Testis (tissue), 3 donors: Measurements from ENCODE around the gene BRAF. TPM values are rescaled to one million over a fixed set of nuclear protein-coding genes. Genes with fewer than 3 reads are reported as not detected.
A peak's percentile ranks its signal among the peaks of the same experiment; 100 is the strongest.
"Not testable (repeated sequence)": the region's sequence is repeated elsewhere in the genome, so short reads cannot be mapped to it uniquely, and the experiment has no call there.

Experiments used
- DNase-seq: peaks from one replicate; pipeline ENCODE4 v3.0.0-alpha.2; 2019
- H3K27ac ChIP-seq, 2 donors: fragments of 200-600 bp; sonication (generic); one replicate each; pipeline ENCODE4 v1.5.1; 2019
- H3K27me3 ChIP-seq: fragments of 200-600 bp; sonication (generic); one replicate; pipeline ENCODE4 v1.5.1; 2019
- H3K36me3 ChIP-seq: fragments of 200-600 bp; sonication (generic); one replicate; pipeline ENCODE4 v1.5.1; 2017; ENCODE audit warnings: low read depth; ENCODE audit errors: missing control alignments
- H3K4me1 ChIP-seq: fragments of 200-600 bp; sonication (generic); one replicate; pipeline ENCODE4 v1.5.1; 2019
- H3K4me3 ChIP-seq, 2 donors: fragments of 200-600 bp; sonication (generic); one replicate each; pipeline ENCODE4 v1.5.1; 2017 to 2019
- H3K9me3 ChIP-seq: fragments of 200-600 bp; sonication (generic); one replicate; pipeline ENCODE4 v1.5.1; 2017
- CTCF ChIP-seq, 3 experiments: fragments of 450-650 bp in 2 of 3; fragments of 200-600 bp in 1 of 3; sonication (generic) in 1 of 3; IDR thresholded peaks; one replicate each; pipeline ENCODE4 v1.5.1; 2016 to 2019; ENCODE audit warnings: antibody characterized with exemption in 3 of 3, mild to moderate bottlenecking in 2 of 3, moderate library complexity in 1 of 3
- POLR2A ChIP-seq: fragments of 450-650 bp; IDR thresholded peaks from one replicate; pipeline ENCODE4 v1.6.1; 2017; ENCODE audit warnings: antibody characterized with exemption, mild to moderate bottlenecking, moderate library complexity
- WGBS, 2 donors: methylation state at CpG; one replicate each; pipeline ENCODE4 v1.1.5; 2018; 5-methylcytosine and 5-hydroxymethylcytosine counted together
- intact Hi-C: fragments of 100-400 bp; cut with DNase I; formaldehyde crosslinking; loops from one replicate; pipeline ENCODE4 v1.15.1; 2023; ENCODE audit warnings: low total_unique reads
- polyA plus RNA-seq: library from polyadenylated mRNA; stranded (reverse); fragments of 350-450 nt; fragmentation: Illumina TruSeq; extraction: RNeasy Lipid Tissue Mini Kit (QIAGEN cat#74804); gene quantifications from one replicate; pipeline ENCODE4 v1.2.3, GENCODE V29; 2014; ENCODE audit warnings: low read depth, low replicate concordance; ENCODE audit not compliant: insufficient read depth
- total RNA-seq, 2 donors: library from RNA; depleted of rRNA; stranded (reverse); fragments of >200 nt; gene quantifications; one replicate each; pipeline ENCODE4 v1.2.3, GENCODE V29; 2016

The BRAF gene
- total and polyA plus RNA-seq, 3 donors from 2014 or later: 63.3 to 124 (median 82.6) TPM

GRCh38 chr7:140673063-140673773, 251.5 kb downstream of the BRAF start:
- H3K27ac ChIP-seq: peak overlapping the region; percentile 72 to 82
- H3K4me3 ChIP-seq: peak overlapping the region; percentile 77 to 83
- H3K27me3 ChIP-seq: no peaks in the 10 kb centered on the region
- no peaks in the 10 kb centered on the region for H3K9me3 ChIP-seq
- WGBS, 2 donors: 0 to 1% methylated on average over 21 to 31 of the region's 72 CpGs
- no peaks in the 10 kb centered on the region for H3K36me3 ChIP-seq
- TF ChIP-seq POLR2A (no peak), CTCF (IDR thresholded peaks at IDR 0.05) (no peak)
- intact Hi-C loops: no loop called here
- H3K4me1 ChIP-seq: no peaks in the 10 kb centered on the region
- DNase-seq: peak; percentile 35

GRCh38 chr7:140672382-140673062, 252.2 kb downstream of the BRAF start, which contains the start of gene ADCK2:
Gene ADCK2, plus strand, starts transcription at chr7:140672945. Its CDS starts 386 bp downstream, at chr7:140673331.
- Histone ChIP-seq H3K36me3 (no peaks in the 10 kb centered on the region), H3K9me3 (no peaks in the 10 kb centered on the region), H3K27ac (peak within 1 kb of the TSS; percentile 72 to 82), H3K4me3 (peak within 1 kb of the TSS; percentile 77 to 83), H3K27me3 (no peaks in the 10 kb centered on the region), H3K4me1 (no peaks in the 10 kb centered on the region)
- WGBS, 2 donors: 1% methylated on average over 13 to 20 of the region's 41 CpGs
- intact Hi-C loops: no loop called here
- TF ChIP-seq POLR2A (no peak), CTCF (IDR thresholded peaks at IDR 0.05) (no peak)
- peak; percentile 70 for DNase-seq

- WGBS, 2 donors: 35 to 63% methylated on average over 8 to 15 of the region's 15 CpGs
- no peaks in the 10 kb centered on the region for H3K27me3 ChIP-seq
- intact Hi-C loops: no loop called here
- H3K9me3 ChIP-seq: no peaks in the 10 kb centered on the region
- no peak overlapping the region for H3K27ac ChIP-seq
- TF ChIP-seq POLR2A: no peak
- no peak for TF ChIP-seq CTCF (IDR thresholded peaks at IDR 0.05)
- H3K4me3 ChIP-seq: no peak overlapping the region
- H3K4me1 ChIP-seq: no peaks in the 10 kb centered on the region
- DNase-seq: no peak
- H3K36me3 ChIP-seq: no peaks in the 10 kb centered on the region
Observed at GRCh38 chr7:140671966-140672365, 252.8 kb downstream of the BRAF start.

GRCh38 chr7:140670343-140670935, 254.3 kb downstream of the BRAF start:
- Histone ChIP-seq H3K36me3 (no peaks in the 10 kb centered on the region), H3K9me3 (no peaks in the 10 kb centered on the region), H3K27ac (no peak overlapping the region), H3K27me3 (no peaks in the 10 kb centered on the region), H3K4me3 (no peak overlapping the region), H3K4me1 (no peaks in the 10 kb centered on the region)
- 51 to 58% methylated on average over 4 of the region's 4 CpGs for WGBS, 2 donors
- no peak for DNase-seq
- no peak for TF ChIP-seq POLR2A
- TF ChIP-seq CTCF (IDR thresholded peaks at IDR 0.05): no peak
- intact Hi-C loops: no loop called here

- 93 to 97% methylated on average over 10 of the region's 10 CpGs for WGBS, 2 donors
- H3K27ac ChIP-seq, H3K4me1 ChIP-seq, H3K4me3 ChIP-seq, DNase-seq, H3K36me3 ChIP-seq, intact Hi-C loops, H3K27me3 ChIP-seq, H3K9me3 ChIP-seq: not testable (repeated sequence)
Observed at GRCh38 chr7:140669862-140670261, 254.9 kb downstream of the BRAF start.
